K562 (cell line): Measurements from ENCODE around the gene LDB1. TPM values are rescaled to one million over a fixed set of nuclear protein-coding genes. Genes with fewer than 3 reads are reported as not detected.

Experiments used
- ATF1 ChIP-seq, 2 experiments: fragments of 450-650 bp in 1 of 2; IDR thresholded peaks; 2 replicates each; pipeline ENCODE4 v1.6.1; 2016; ENCODE audit warnings: missing compliant biosample characterization in 1 of 2, missing genetic modification characterization in 1 of 2
- BRF2 ChIP-seq: IDR thresholded peaks from 3 replicates; pipeline ENCODE4 v1.6.1; 2011; ENCODE audit warnings: borderline replicate concordance, mild to moderate bottlenecking; ENCODE audit not compliant: insufficient read length, insufficient read depth
- CAMTA2 ChIP-seq: fragments of 250-450 bp; sonication (Bioruptor Pico); conservative IDR thresholded peaks from 2 replicates; pipeline ENCODE4 v1.5.1; 2022
- CBX8 ChIP-seq: fragments of 200-600 bp; sonication (generic); IDR thresholded peaks from 2 replicates; pipeline ENCODE4 v1.6.1; 2012; ENCODE audit warnings: borderline replicate concordance, mixed run types, low read depth, mild to moderate bottlenecking, moderate library complexity, mixed read lengths, low read length, control low read depth, inconsistent platforms; ENCODE audit not compliant: poor library complexity, severe bottlenecking; ENCODE audit errors: extremely low read depth
- HOMEZ ChIP-seq: fragments of 250-450 bp; sonication (Bioruptor Pico); IDR thresholded peaks from 2 replicates; pipeline ENCODE4 v1.4.0; 2020; ENCODE audit warnings: mild to moderate bottlenecking, moderate library complexity
- HSF4 ChIP-seq: fragments of 250-450 bp; sonication (Bioruptor Pico); IDR thresholded peaks from 2 replicates; pipeline ENCODE4 v2.1.2; 2022; ENCODE audit warnings: mild to moderate bottlenecking, moderate library complexity, borderline replicate concordance
- LEF1 ChIP-seq: fragments of 450-650 bp; IDR thresholded peaks from 2 replicates; pipeline ENCODE4 v1.6.1; 2016; ENCODE audit warnings: mild to moderate bottlenecking
- MNT ChIP-seq, 2 experiments: fragments of 450-650 bp; conservative IDR thresholded peaks; 2 replicates each; pipeline ENCODE4 v1.6.1; 2017; ENCODE audit warnings: mild to moderate bottlenecking in 2 of 2, moderate library complexity in 2 of 2
- MYBL2 ChIP-seq, 2 experiments: fragments of 450-650 bp in 1 of 2; sonication (generic) in 1 of 2; formaldehyde crosslinking in 1 of 2; IDR thresholded peaks; 2 replicates each; pipeline versions ENCODE4 v1.6.1 to v1.8.1; 2017 to 2022; ENCODE audit warnings: borderline replicate concordance in 1 of 2, inconsistent platforms in 1 of 2, low read depth in 1 of 2, mild to moderate bottlenecking in 1 of 2, missing genetic modification reagents in 1 of 2, moderate library complexity in 1 of 2
- POLR2G ChIP-seq: fragments of 200-400 bp; formaldehyde crosslinking; IDR thresholded peaks from 2 replicates; pipeline ENCODE4 v1.6.1; 2017; ENCODE audit warnings: low read depth, mild to moderate bottlenecking, antibody characterized with exemption, low read length, moderate library complexity
- RCOR1 ChIP-seq, 2 experiments: IDR thresholded peaks; 2 replicates each; pipeline ENCODE4 v1.6.1; 2012; ENCODE audit warnings: low read depth in 2 of 2, low read length in 2 of 2, borderline replicate concordance in 1 of 2, improper control_type of control experiment in 1 of 2
- SRSF7 ChIP-seq: fragments of 200-400 bp; formaldehyde crosslinking; optimal IDR thresholded peaks from 2 replicates; pipeline ENCODE3; 2017; ENCODE audit warnings: mild to moderate bottlenecking, low read depth, low read length
- ZBED1 ChIP-seq: IDR thresholded peaks from 2 replicates; pipeline ENCODE4 v1.6.1; 2014
- ZNF436 ChIP-seq: fragments of 250-450, 450-650 bp; sonication (Bioruptor Pico); formaldehyde crosslinking; IDR thresholded peaks from 2 replicates; pipeline ENCODE4 v1.7.0; 2020; ENCODE audit warnings: mild to moderate bottlenecking
- ZNF644 ChIP-seq: fragments of 200-800 bp; sonication (Bioruptor generic); IDR thresholded peaks from 2 replicates; pipeline ENCODE4 v1.6.1; 2016; ENCODE audit warnings: low read depth, missing genetic modification characterization, missing compliant biosample characterization
- polyA plus RNA-seq, 8 experiments: library from polyadenylated mRNA; depleted of rRNA in 4 of 8; stranded (reverse) in 5 of 8; unstranded in 3 of 8; fragments of >200 nt; fragmentation: Nextera tagmentation in 2 of 8; fragmentation: Illumina TruSeq in 1 of 8; extraction: Ambion mirVana in 2 of 8; extraction: Trizol in 1 of 8; gene quantifications; 2 replicates each; pipeline versions ENCODE4 v1.2.1 to v1.2.3, GENCODE V29; 2011 to 2014; ENCODE audit warnings: inconsistent platforms in 1 of 8, missing spikeins in 1 of 8
- total RNA-seq, 7 experiments: library from RNA; depleted of rRNA in 6 of 7; stranded (reverse); fragments of >200 nt in 6 of 7; fragmentation: Illumina TruSeq in 2 of 7; extraction: Trizol in 2 of 7; gene quantifications; 2 replicates each; pipeline versions ENCODE4 v1.2.1 to v1.2.3, GENCODE V29; 2011 to 2021; ENCODE audit warnings: low replicate concordance in 1 of 7
- TF ChIP-seq, protein P1 (sequence below), 2 experiments: fragments of 450-650 bp in 1 of 2; sonication (generic) in 1 of 2; formaldehyde crosslinking; conservative IDR thresholded peaks; 2 replicates each; pipeline versions ENCODE4 v1.4.0 to v1.8.1; 2020 to 2022; ENCODE audit warnings: mild to moderate bottlenecking in 1 of 2, missing genetic modification reagents in 1 of 2
- TF ChIP-seq, protein P2 (sequence below): fragments of 450-650 bp; conservative IDR thresholded peaks from 2 replicates; pipeline ENCODE4 v1.6.1; 2016; ENCODE audit warnings: missing genetic modification characterization, low read depth, mild to moderate bottlenecking, missing compliant biosample characterization, moderate library complexity
- TF ChIP-seq, protein P3 (sequence below): fragments of 450-650 bp; formaldehyde crosslinking; IDR thresholded peaks from 2 replicates; pipeline ENCODE4 v1.4.0; 2022; ENCODE audit warnings: missing genetic modification characterization

Gene LDB1
- total and polyA plus RNA-seq, 9 of the 15 experiments (the other 6 are each of a cell fraction or from before 2014, with no cell fraction given) = 1.9 to 137 (median 105) TPM

DNA sequence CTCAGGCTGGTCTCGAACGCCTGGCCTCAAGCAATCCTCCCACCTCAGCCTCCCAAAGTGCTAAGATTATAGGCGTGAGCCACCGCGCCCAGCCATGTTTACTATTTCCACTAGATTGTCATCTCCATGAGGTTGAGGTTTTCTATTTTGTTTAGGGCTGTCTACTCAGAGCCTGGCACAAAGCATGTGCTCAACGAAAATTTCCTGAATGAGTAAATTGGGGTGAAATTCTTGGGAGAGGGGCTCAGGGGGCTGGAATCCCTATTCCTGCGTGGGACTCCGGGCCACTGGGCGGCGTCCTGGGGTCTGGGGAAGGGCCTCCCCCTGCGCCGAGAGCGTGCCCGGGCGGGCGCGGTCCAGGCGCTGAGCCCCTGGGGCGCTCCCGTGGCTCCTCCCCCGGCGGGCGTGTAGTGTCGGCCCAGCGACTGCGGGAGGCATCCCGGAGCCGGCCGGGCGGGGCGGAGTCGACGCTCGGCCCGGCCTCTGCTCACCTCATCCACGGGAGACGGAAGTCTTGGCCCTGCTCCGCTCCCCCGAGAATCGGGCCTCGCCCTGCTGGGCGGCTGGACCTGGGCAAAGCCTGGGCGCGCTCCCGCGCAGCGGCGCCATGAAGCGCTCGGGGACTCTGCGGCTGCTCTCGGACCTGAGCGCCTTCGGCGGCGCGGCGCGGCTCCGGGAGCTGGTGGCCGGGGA lies 55.2 kb downstream of the LDB1 start, which contains the start of gene HPS6 (continued):
- no peak for TF ChIP-seq MYBL2 (IDR thresholded peaks at IDR 0.05; ENCODE audit: low read depth)
- no peak for TF ChIP-seq MYBL2 (CRISPR knock-in tag; IDR thresholded peaks at IDR 0.05; ENCODE audit: borderline replicate concordance)
- no peak for TF ChIP-seq BRF2
- peak; percentile 30; the same call in 1 of the 2 replicates for TF ChIP-seq ATF1 (CRISPR knock-in tag; IDR thresholded peaks at IDR 0.05)
- TF ChIP-seq ATF1 (tag; IDR thresholded peaks at IDR 0.05) = peak; percentile 92
- no peak for TF ChIP-seq HSF4
- no peak for TF ChIP-seq ZNF436
- TF ChIP-seq POLR2G = peak; percentile 94
- TF ChIP-seq, protein P1, sequence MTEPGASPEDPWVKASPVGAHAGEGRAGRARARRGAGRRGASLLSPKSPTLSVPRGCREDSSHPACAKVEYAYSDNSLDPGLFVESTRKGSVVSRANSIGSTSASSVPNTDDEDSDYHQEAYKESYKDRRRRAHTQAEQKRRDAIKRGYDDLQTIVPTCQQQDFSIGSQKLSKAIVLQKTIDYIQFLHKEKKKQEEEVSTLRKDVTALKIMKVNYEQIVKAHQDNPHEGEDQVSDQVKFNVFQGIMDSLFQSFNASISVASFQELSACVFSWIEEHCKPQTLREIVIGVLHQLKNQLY (CRISPR knock-in tag; conservative IDR thresholded peaks at IDR 0.05) = no peak
- TF ChIP-seq HOMEZ (CRISPR knock-in tag) = no peak
- no peak for TF ChIP-seq LEF1
- peak in 1 of 2 experiments; percentile 13; a peak in 1 of 4 replicates for TF ChIP-seq RCOR1 (IDR thresholded peaks at IDR 0.05; ENCODE audit: borderline replicate concordance in 1 of 2, low read depth in 2 of 2, low read length in 2 of 2)
- TF ChIP-seq ZNF644 (tag) = no peak
- no peak for TF ChIP-seq ZBED1
- TF ChIP-seq SRSF7 = no peak
- TF ChIP-seq, protein P2, sequence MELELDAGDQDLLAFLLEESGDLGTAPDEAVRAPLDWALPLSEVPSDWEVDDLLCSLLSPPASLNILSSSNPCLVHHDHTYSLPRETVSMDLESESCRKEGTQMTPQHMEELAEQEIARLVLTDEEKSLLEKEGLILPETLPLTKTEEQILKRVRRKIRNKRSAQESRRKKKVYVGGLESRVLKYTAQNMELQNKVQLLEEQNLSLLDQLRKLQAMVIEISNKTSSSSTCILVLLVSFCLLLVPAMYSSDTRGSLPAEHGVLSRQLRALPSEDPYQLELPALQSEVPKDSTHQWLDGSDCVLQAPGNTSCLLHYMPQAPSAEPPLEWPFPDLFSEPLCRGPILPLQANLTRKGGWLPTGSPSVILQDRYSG (tag) = no peak
- no peak for TF ChIP-seq CBX8
- TF ChIP-seq, protein P3, sequence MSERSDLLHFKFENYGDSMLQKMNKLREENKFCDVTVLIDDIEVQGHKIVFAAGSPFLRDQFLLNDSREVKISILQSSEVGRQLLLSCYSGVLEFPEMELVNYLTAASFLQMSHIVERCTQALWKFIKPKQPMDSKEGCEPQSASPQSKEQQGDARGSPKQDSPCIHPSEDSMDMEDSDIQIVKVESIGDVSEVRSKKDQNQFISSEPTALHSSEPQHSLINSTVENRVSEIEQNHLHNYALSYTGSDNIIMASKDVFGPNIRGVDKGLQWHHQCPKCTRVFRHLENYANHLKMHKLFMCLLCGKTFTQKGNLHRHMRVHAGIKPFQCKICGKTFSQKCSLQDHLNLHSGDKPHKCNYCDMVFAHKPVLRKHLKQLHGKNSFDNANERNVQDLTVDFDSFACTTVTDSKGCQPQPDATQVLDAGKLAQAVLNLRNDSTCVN (CRISPR knock-in tag) = no peak
- no peak for TF ChIP-seq CAMTA2
- peak; percentile 88 to 95 for TF ChIP-seq MNT (conservative IDR thresholded peaks at IDR 0.05)
